Smooth muscle cell of the coronary artery (primary cell): ENCODE results near the gene IL36RN. TPM values are rescaled to one million over a fixed set of nuclear protein-coding genes. Genes with fewer than 3 reads are reported as not detected.

ENCODE experiments used
- total RNA-seq: library from RNA; depleted of rRNA; stranded (reverse); fragments of >200 nt; gene quantifications from 2 replicates; pipeline ENCODE4 v1.2.3, GENCODE V29; 2014; ENCODE audit warnings: low replicate concordance

Gene IL36RN
- total RNA-seq, result not detected in 2 replicates

GRCh38 chr2:113058998-113059960 lies at the start of gene IL36RN:
IL36RN (plus strand) TSS chr2:113059198; CDS start chr2:113059439, 241 bp downstream.

GRCh38 chr2:113052396-113052917 lies 6.5 kb upstream of the IL36RN start, which contains the start of gene IL36B:
IL36B (minus strand) TSS chr2:113052867.

GRCh38 chr2:113067681-113068080 lies 8.7 kb downstream of the IL36RN start, which contains the start of gene IL1F10:
IL1F10 (plus strand) TSS chr2:113067970; CDS start chr2:113072739, 4,769 bp downstream.

Other genes with a start within 250 kb of the IL36RN start
- gene IL1B, start 222.4 kb upstream of the IL36RN start, total RNA-seq, result 0.82 and 60.4 TPM in 2 replicates
- gene IL37, start 148.0 kb upstream of the IL36RN start, total RNA-seq, result not detected in 2 replicates
- not detected in 2 replicates for gene IL36G, start 81.2 kb upstream of the IL36RN start, total RNA-seq
- gene IL36A, start 53.7 kb upstream of the IL36RN start, total RNA-seq, result not detected in 2 replicates
- not detected in 2 replicates for gene IL36B, start 6.3 kb upstream of the IL36RN start, total RNA-seq
- gene IL1F10, start 8.8 kb downstream of the IL36RN start, total RNA-seq, result not detected in 2 replicates
- gene IL1RN, start 68.4 kb downstream of the IL36RN start, total RNA-seq, result 0.08 TPM in 1 of 2 replicates, not detected in the other
- gene PSD4, start 114.8 kb downstream of the IL36RN start, total RNA-seq, result 0.08 and 0.59 TPM in 2 replicates
- 0.35 TPM in 1 of 2 replicates, not detected in the other for gene PAX8, start 219.7 kb downstream of the IL36RN start, total RNA-seq